Fibroblast of lung (primary cell): ENCODE results near the gene RAB36.

Experiments used
- CTCF ChIP-seq, 2 donors: IDR thresholded peaks in 1 of 2; conservative IDR thresholded peaks in 1 of 2; 1 replicate in 1 of 2; 2 replicates in 1 of 2; pipeline ENCODE4 v1.5.1; 2011 to 2012; ENCODE audit warnings: low read length in 2 of 2, control low read depth in 1 of 2, inconsistent platforms in 1 of 2, low read depth in 1 of 2, mild to moderate bottlenecking in 1 of 2
- EZH2 ChIP-seq: IDR thresholded peaks from 2 replicates; pipeline ENCODE4 v1.5.1; 2012; ENCODE audit warnings: low read length, control low read depth, mild to moderate bottlenecking; ENCODE audit errors: missing control alignments

- TF ChIP-seq CTCF (conservative IDR thresholded peaks at IDR 0.05 in 1 of 2, IDR thresholded peaks at IDR 0.05 in 1 of 2; ENCODE audit: low read depth in 1 of 2, low read length in 2 of 2) (no peak), EZH2 (no peak)
Observed at GRCh38 chr22:23113067-23113846, 32.0 kb upstream of the RAB36 start.
